Spleen (tissue), 11 donors: ENCODE measurements around the gene MEF2C. TPM values are rescaled to one million over a fixed set of nuclear protein-coding genes. Genes with fewer than 3 reads are reported as not detected.
A peak's percentile ranks its signal among the peaks of the same experiment; 100 is the strongest.

Experiments
- DNase-seq: peaks from one replicate; pipeline ENCODE4 v3.0.0-alpha.2; 2020
- H3K27ac ChIP-seq, 8 donors: fragments of 200-600 bp; sonication (generic) in 7 of 8; 1 replicate in 4 of 8; 2 replicates in 4 of 8; pipeline versions ENCODE4 v1.5.0 to v1.8.0; 2016 to 2021; ENCODE audit warnings: inconsistent platforms in 4 of 8, mild to moderate bottlenecking in 4 of 8, moderate library complexity in 1 of 8
- H3K27me3 ChIP-seq, 7 donors: fragments of 200-600 bp; sonication (generic) in 6 of 7; replicated peaks in 1 of 7; 1 replicate in 4 of 7; 2 replicates in 3 of 7; pipeline versions ENCODE4 v1.5.0 to v1.8.0; 2016 to 2021; ENCODE audit warnings: inconsistent platforms in 3 of 7, mild to moderate bottlenecking in 1 of 7
- H3K36me3 ChIP-seq, 6 donors: fragments of 200-600 bp; sonication (generic) in 5 of 6; 1 replicate in 4 of 6; 2 replicates in 2 of 6; pipeline versions ENCODE4 v1.5.0 to v1.8.0; 2016 to 2021; ENCODE audit warnings: inconsistent platforms in 2 of 6
- H3K4me1 ChIP-seq, 6 donors: fragments of 200-600 bp; sonication (generic) in 5 of 6; 1 replicate in 3 of 6; 2 replicates in 3 of 6; pipeline versions ENCODE4 v1.5.0 to v1.8.0; 2016 to 2021; ENCODE audit warnings: inconsistent platforms in 3 of 6
- H3K4me3 ChIP-seq, 8 donors: fragments of 200-600 bp; sonication (generic) in 7 of 8; 1 replicate in 4 of 8; 2 replicates in 4 of 8; pipeline versions ENCODE4 v1.5.0 to v1.8.0; 2016 to 2021; ENCODE audit warnings: inconsistent platforms in 4 of 8, mild to moderate bottlenecking in 4 of 8, moderate library complexity in 2 of 8
- H3K9me3 ChIP-seq, 8 donors: fragments of 200-600 bp; sonication (generic) in 7 of 8; 1 replicate in 4 of 8; 2 replicates in 4 of 8; pipeline versions ENCODE4 v1.5.0 to v1.8.0; 2016 to 2021; ENCODE audit warnings: inconsistent platforms in 4 of 8
- CTCF ChIP-seq, 11 experiments: fragments of 200-600 bp in 7 of 11; fragments of 450-650 bp in 4 of 11; sonication (generic) in 4 of 11; IDR thresholded peaks in 8 of 11; conservative IDR thresholded peaks in 3 of 11; 1 replicate in 7 of 11; 2 replicates in 4 of 11; pipeline versions ENCODE4 v1.4.0 to v1.8.0; 2016 to 2021; ENCODE audit warnings: antibody characterized with exemption in 11 of 11, inconsistent platforms in 4 of 11, mild to moderate bottlenecking in 1 of 11
- POLR2A ChIP-seq, 3 donors: fragments of 450-650 bp; IDR thresholded peaks; one replicate each; pipeline ENCODE4 v1.5.1; 2017; ENCODE audit warnings: antibody characterized with exemption in 3 of 3, mild to moderate bottlenecking in 1 of 3
- POLR2AphosphoS5 ChIP-seq, 3 donors: sonication (generic); formaldehyde crosslinking; IDR thresholded peaks; one replicate each; pipeline ENCODE4 v1.5.1; 2017; ENCODE audit warnings: antibody characterized with exemption in 3 of 3
- WGBS, 5 donors: extraction: QIAGEN DNeasy Blood & Tissue Kit in 3 of 5; methylation state at CpG; one replicate each; pipeline versions ENCODE4 v1.1.5 to v1.1.7; 2013 to 2018; 5-methylcytosine and 5-hydroxymethylcytosine counted together
- intact Hi-C: fragments of 100-400 bp; cut with DNase I; formaldehyde crosslinking; loops from one replicate; pipeline ENCODE4 v1.15.0; 2023; ENCODE audit warnings: low total_unique reads
- polyA plus RNA-seq, 3 donors: library from polyadenylated mRNA; stranded (reverse); fragments of 200-250 nt; gene quantifications; one replicate each; pipeline ENCODE4 v1.2.1, GENCODE V29; 2013
- total RNA-seq, 7 donors: library from RNA; depleted of rRNA in 3 of 7; stranded (reverse); fragments of >200 nt in 3 of 7; fragmentation: NEBNext Ultra II Directional in 4 of 7; extraction: Animal tissue kit (Norgen Biotek cat#: 25700) in 4 of 7; gene quantifications; one replicate each; pipeline versions ENCODE4 v1.1.0 to v1.2.1, GENCODE V29; 2016 to 2021
- donor health status: healthy with polysubstance abuse.
- donor health status: DM: no; HTN: no; CAD: no; lungs with moderate emphysema.
- donor health status: DM: no; HTN: no; CAD: no.
- donor health status: Bipolar disorder and iron deficiency.
- donor health status: healthy.
- donor health status: DM: no; HTN: no; CAD: no.
- donor health status: DM: yes; HTN: yes; CAD: no.

The MEF2C gene
- total and polyA plus RNA-seq, 10 donors = 19.3 to 153 (median 120) TPM

- peaks cover 0 to 24% (median 0%) of the 10 kb centered on the region in 6 donors for H3K36me3 ChIP-seq
- peak overlapping the region in 3 of 8 donors; percentile 18 to 85 (median 65) for H3K27ac ChIP-seq
- 68 to 79% (median 75%) methylated on average over 5 of the region's 5 CpGs for WGBS, 5 donors
- H3K27me3 ChIP-seq = no peaks in the 10 kb centered on the region
- intact Hi-C loops = no loop called here
- peak overlapping the region in 1 of 8 donors; percentile 21 for H3K4me3 ChIP-seq
- no peaks in the 10 kb centered on the region for H3K9me3 ChIP-seq
- peaks cover 6 to 99% (median 53%) of the 10 kb centered on the region in 6 donors for H3K4me1 ChIP-seq
- TF ChIP-seq POLR2AphosphoS5 (IDR thresholded peaks at IDR 0.05) (no peak), POLR2A (IDR thresholded peaks at IDR 0.05) (no peak), CTCF (IDR thresholded peaks at IDR 0.05 in 8 of 11, conservative IDR thresholded peaks at IDR 0.05 in 3 of 11) (no peak)
- DNase-seq = no peak
Observed at GRCh38 chr5:88819301-88819999, 63.5 kb downstream of the MEF2C start.

- Histone ChIP-seq H3K27ac (peak overlapping the region in 2 of 8 donors; percentile 65 to 85), H3K36me3 (peaks cover 0 to 22% (median 0%) of the 10 kb centered on the region in 6 donors), H3K4me3 (peak overlapping the region in 1 of 8 donors; percentile 21), H3K4me1 (peaks cover 6 to 99% (median 53%) of the 10 kb centered on the region in 6 donors), H3K9me3 (no peaks in the 10 kb centered on the region), H3K27me3 (no peaks in the 10 kb centered on the region)
- TF ChIP-seq POLR2AphosphoS5 (IDR thresholded peaks at IDR 0.05) (no peak), CTCF (IDR thresholded peaks at IDR 0.05 in 8 of 11, conservative IDR thresholded peaks at IDR 0.05 in 3 of 11) (no peak), POLR2A (IDR thresholded peaks at IDR 0.05) (no peak)
- WGBS, 5 donors = 44 to 74% (median 70%) methylated on average over 4 of the region's 4 CpGs
- intact Hi-C loops = no loop called here
- no peak for DNase-seq
Observed at GRCh38 chr5:88818296-88818695, 64.7 kb downstream of the MEF2C start.

GRCh38 chr5:88816195-88816594, 66.8 kb downstream of the MEF2C start:
- H3K9me3 ChIP-seq = no peaks in the 10 kb centered on the region
- DNase-seq = no peak
- peaks cover 0 to 7% (median 0%) of the 10 kb centered on the region in 6 donors for H3K36me3 ChIP-seq
- no peak overlapping the region for H3K4me3 ChIP-seq
- peak overlapping the region in 5 of 8 donors; percentile 34 to 67 (median 47) for H3K27ac ChIP-seq
- TF ChIP-seq POLR2A (IDR thresholded peaks at IDR 0.05) = no peak
- TF ChIP-seq CTCF (IDR thresholded peaks at IDR 0.05 in 8 of 11, conservative IDR thresholded peaks at IDR 0.05 in 3 of 11) = no peak
- no peak for TF ChIP-seq POLR2AphosphoS5 (IDR thresholded peaks at IDR 0.05)
- H3K27me3 ChIP-seq = no peaks in the 10 kb centered on the region
- H3K4me1 ChIP-seq = peaks cover 6 to 99% (median 66%) of the 10 kb centered on the region in 6 donors
- intact Hi-C loops = no loop called here
- 73 to 90% (median 76%) methylated on average over 2 of the region's 2 CpGs for WGBS, 5 donors

GRCh38 chr5:88815050-88815789, 67.8 kb downstream of the MEF2C start:
- no peak for DNase-seq
- intact Hi-C loops = no loop called here
- H3K27ac ChIP-seq = peak overlapping the region in 5 of 8 donors; percentile 34 to 67 (median 47)
- peaks cover 6 to 91% (median 67%) of the 10 kb centered on the region in 6 donors for H3K4me1 ChIP-seq
- H3K4me3 ChIP-seq = no peak overlapping the region
- TF ChIP-seq CTCF (IDR thresholded peaks at IDR 0.05 in 8 of 11, conservative IDR thresholded peaks at IDR 0.05 in 3 of 11) (no peak), POLR2AphosphoS5 (IDR thresholded peaks at IDR 0.05) (no peak)
- H3K27me3 ChIP-seq = no peaks in the 10 kb centered on the region
- peaks cover 0 to 7% (median 0%) of the 10 kb centered on the region in 6 donors for H3K36me3 ChIP-seq
- no peaks in the 10 kb centered on the region for H3K9me3 ChIP-seq
